Stimulated activated CD4-positive, alpha-beta T cell treated with anti-CD3 and anti-CD28 coated beads, Interleukin-12 subunit alpha, Interleukin-12 subunit beta, amount 100 ng/mL, for 24 hours (primary cell): ENCODE measurements around the gene TNFRSF19.
"Not testable (repeated sequence)": the region's sequence is repeated elsewhere in the genome, so short reads cannot be mapped to it uniquely, and the experiment has no call there.

Source experiments
- DNase-seq, 2 experiments: peaks; one replicate each; pipeline ENCODE4 v3.0.0-alpha.2; 2020; ENCODE audit warnings: low read depth in 2 of 2

TNFRSF19 gene

GRCh38 chr13:23654111-23655110 lies 84.2 kb downstream of the TNFRSF19 start:
- no peak for DNase-seq

GRCh38 chr13:23655321-23655720 lies 85.1 kb downstream of the TNFRSF19 start:
- DNase-seq, result no peak

- no peak for DNase-seq
Measured at GRCh38 chr13:23656637-23657371, 86.6 kb downstream of the TNFRSF19 start.

GRCh38 chr13:23658929-23659541 lies 88.8 kb downstream of the TNFRSF19 start:
- no peak for DNase-seq

- DNase-seq, result no peak
Measured at GRCh38 chr13:23660249-23660648, 90.0 kb downstream of the TNFRSF19 start.

GRCh38 chr13:23666582-23666981 lies 96.4 kb downstream of the TNFRSF19 start:
- DNase-seq, result no peak

- DNase-seq, result no peak
Measured at GRCh38 chr13:23667750-23668149, 97.5 kb downstream of the TNFRSF19 start.

- no peak for DNase-seq
Measured at GRCh38 chr13:23668562-23668961, 98.3 kb downstream of the TNFRSF19 start.

- no peak for DNase-seq
Measured at GRCh38 chr13:23670793-23671192, 100.6 kb downstream of the TNFRSF19 start.

GRCh38 chr13:23671377-23671776 lies 101.2 kb downstream of the TNFRSF19 start:
- DNase-seq, result no peak

- DNase-seq, result no peak
Measured at GRCh38 chr13:23671897-23672296, 101.7 kb downstream of the TNFRSF19 start.

GRCh38 chr13:23672616-23673015 lies 102.4 kb downstream of the TNFRSF19 start:
- no peak for DNase-seq

GRCh38 chr13:23673354-23673753 lies 103.1 kb downstream of the TNFRSF19 start:
- no peak for DNase-seq

- DNase-seq, result no peak
Measured at GRCh38 chr13:23673867-23674605, 103.8 kb downstream of the TNFRSF19 start.

GRCh38 chr13:23674795-23675640 lies 104.8 kb downstream of the TNFRSF19 start:
- no peak for DNase-seq

GRCh38 chr13:23677679-23678288 lies 107.6 kb downstream of the TNFRSF19 start:
- DNase-seq, result not testable (repeated sequence)

GRCh38 chr13:23678795-23679194 lies 108.6 kb downstream of the TNFRSF19 start:
- DNase-seq, result no peak

GRCh38 chr13:23679220-23679619 lies 109.0 kb downstream of the TNFRSF19 start:
- no peak for DNase-seq

GRCh38 chr13:23680845-23681669 lies 110.8 kb downstream of the TNFRSF19 start:
- no peak for DNase-seq
